HG02938 (cell line): ENCODE results near the gene SERPINB12.

Experiments used
- ATAC-seq: cut with Tn5 transposase; IDR thresholded peaks from one replicate; pipeline ENCODE4 v1.9.1; 2021; ENCODE audit warnings: mild to moderate bottlenecking, moderate library complexity; ENCODE audit not compliant: unreplicated experiment

SERPINB12 gene, protein sequence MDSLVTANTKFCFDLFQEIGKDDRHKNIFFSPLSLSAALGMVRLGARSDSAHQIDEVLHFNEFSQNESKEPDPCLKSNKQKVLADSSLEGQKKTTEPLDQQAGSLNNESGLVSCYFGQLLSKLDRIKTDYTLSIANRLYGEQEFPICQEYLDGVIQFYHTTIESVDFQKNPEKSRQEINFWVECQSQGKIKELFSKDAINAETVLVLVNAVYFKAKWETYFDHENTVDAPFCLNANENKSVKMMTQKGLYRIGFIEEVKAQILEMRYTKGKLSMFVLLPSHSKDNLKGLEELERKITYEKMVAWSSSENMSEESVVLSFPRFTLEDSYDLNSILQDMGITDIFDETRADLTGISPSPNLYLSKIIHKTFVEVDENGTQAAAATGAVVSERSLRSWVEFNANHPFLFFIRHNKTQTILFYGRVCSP

DNA sequence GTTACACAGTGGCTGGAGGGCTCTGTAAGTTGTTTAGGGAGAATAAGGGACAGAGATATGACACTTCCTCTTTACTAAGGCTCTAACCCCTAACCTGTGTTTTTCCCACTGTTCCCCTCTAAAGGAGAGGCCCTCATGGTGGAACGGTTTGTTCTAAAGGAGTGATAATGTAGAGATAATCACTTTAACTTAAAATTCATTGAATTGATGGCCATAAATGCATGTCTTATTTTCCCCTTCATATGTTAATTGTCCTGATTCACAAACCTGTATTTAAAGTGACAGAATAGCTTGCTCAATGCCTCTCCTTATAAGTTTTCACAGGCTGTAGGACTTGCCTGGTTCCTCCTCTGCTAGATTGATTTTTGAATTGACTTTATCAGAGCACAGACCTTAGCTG is at the start of gene SERPINB12:
Gene SERPINB12, plus strand, starts transcription at position 301 of the 400 bp plus-strand sequence. CDS start 13,791 bp downstream, outside the sequence.
- no peak for ATAC-seq

GRCh38 chr18:63492851-63493250 is 49.3 kb upstream of the SERPINB12 start:
- no peak for ATAC-seq

DNA sequence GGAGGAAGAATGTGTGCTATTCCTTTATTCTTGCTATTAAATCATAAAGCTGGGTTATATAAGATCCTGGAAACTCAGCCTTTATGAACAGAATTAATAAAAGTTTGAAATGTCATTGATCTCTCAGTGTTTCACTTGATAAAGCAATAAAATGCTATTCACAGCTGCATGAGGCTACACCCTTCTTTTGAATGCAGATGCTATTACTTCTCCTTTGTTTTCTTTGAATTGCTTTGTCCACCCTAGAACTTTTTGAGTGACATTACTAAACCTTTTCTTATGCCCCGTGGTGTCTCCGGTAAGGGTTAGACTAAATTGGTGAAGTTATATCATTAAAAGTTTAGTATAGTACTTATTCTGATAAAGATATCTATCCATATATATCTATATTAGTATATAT is 46.5 kb upstream of the SERPINB12 start:
- ATAC-seq, result no peak

DNA sequence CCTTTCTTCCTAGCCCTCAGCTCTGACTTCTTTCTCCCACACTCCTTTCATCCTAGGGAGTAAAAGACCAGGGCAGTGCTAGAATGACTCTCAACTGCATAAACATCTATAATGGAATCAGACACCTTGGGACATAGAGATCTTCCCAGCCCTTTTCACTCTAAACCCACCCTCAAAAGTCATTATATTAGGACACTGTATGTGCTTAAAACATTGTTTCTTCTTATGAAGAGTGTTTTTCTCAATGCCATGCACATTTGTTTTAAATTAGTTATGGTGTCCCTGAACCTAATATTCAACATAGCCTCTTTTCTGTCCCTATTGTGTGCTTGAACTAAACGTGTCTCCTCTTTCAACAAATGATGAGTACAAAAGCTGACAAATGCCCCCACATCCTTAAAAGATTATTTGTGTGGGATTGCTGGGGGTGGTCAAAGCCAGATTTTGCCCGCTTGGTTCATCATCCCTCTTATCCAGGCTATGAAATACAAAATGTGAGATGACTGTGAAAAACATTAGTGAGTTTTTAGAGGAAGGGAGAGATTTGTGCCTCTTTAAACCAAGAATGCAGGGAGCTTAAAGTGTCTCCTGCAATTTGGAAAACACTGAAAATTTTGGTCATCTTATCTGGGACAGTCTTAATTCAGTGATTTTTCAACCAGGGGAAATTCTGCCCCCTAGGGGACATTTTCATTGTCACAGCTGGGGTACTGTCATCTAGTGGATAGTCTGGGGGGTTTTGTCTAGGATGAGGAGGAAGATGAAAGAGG is 36.4 kb upstream of the SERPINB12 start:
- ATAC-seq, result peak; percentile 65

DNA sequence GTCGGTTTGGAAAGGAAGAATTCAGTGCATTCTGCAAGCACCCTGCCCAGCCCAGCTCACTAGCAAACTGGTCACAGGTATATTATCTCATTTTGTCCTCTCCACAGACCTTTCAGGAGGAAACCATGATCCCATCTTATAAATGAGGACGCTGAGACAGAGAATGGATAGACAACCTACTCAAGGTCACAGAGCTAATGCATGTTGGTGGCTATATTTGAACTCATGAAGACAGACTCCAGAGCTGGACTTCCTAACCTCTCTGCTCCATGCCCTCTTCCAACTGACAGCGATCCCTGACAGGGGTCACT is 35.9 kb upstream of the SERPINB12 start:
- ATAC-seq, result no peak

DNA sequence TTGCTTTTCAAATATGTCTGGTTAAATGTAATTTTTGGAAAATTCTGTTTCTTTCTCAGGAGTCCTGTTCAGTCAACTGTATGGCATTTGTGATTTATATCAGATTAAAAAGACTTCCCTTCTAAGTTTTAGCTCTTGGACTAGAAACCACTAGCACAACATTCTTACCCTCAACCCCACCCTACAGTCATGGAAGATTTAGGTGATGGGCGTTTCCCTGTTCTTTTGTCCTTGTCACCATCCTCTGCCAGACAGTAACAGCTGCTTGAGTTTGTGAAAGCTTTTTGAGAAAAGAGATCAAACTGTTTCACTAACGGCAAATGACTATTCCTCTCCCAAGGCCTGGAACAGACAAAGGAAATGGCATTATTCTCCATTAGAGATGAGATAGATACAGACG is 33.6 kb upstream of the SERPINB12 start:
- ATAC-seq, result no peak

DNA sequence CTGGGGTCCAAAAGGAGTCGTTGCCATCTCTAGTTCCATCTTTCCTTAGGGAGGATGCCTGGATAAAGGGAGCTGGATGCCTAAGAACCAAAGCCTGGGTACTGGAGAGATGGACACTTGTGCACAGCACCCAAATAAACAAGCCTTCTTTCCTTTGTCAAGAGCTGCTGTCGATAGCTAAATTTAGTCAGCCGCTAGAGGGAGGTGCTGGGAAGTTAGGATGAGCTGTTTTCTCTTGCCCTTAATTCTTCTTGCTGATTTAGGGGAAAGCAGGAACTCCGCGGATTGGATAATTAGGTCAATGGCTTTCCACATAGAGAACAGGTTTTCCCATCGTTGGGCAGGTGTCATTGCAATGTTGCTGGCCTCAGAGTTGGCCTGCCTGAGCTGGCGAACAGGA is 30.9 kb upstream of the SERPINB12 start:
- no peak for ATAC-seq

DNA sequence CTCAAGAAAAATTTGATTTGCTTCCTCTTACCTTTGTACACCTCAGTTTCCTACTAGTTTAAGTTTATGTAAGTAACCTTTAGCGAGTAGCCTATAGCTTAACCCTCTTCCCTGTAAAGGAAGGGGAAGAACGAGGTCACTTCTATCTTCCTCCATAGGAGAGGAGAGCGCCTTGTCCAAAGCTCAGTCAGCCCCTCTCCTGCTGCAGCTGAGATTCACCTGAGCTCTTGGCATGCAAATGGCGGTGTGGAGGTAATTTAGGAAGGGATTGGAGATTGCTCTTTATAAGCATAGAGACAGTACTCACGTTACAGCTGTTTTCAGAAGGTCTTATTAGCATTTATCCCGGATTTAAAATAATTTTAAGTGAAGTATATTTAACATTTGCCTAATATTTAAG is 27.8 kb upstream of the SERPINB12 start:
- ATAC-seq, result no peak

- ATAC-seq, result no peak
Observed at GRCh38 chr18:63514888-63515678, 27.1 kb upstream of the SERPINB12 start.

DNA sequence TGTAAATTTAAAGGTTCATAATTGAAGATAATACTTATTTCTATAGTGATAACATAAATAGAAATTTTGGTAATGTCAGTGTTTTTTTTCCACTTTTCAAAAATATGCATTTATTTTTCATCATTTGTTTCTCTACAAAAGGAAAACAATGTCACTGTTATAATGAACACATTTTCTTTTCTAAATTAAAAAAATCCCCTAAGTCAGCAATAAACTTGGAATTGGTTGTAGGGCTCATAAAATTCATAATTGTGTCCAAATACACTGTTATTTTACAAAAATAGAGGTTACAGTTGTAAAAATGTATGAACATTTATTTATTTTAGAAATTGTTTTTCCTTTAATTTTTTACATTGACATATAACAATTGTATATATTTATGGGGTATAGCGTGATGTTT is 26.4 kb upstream of the SERPINB12 start:
- no peak for ATAC-seq

DNA sequence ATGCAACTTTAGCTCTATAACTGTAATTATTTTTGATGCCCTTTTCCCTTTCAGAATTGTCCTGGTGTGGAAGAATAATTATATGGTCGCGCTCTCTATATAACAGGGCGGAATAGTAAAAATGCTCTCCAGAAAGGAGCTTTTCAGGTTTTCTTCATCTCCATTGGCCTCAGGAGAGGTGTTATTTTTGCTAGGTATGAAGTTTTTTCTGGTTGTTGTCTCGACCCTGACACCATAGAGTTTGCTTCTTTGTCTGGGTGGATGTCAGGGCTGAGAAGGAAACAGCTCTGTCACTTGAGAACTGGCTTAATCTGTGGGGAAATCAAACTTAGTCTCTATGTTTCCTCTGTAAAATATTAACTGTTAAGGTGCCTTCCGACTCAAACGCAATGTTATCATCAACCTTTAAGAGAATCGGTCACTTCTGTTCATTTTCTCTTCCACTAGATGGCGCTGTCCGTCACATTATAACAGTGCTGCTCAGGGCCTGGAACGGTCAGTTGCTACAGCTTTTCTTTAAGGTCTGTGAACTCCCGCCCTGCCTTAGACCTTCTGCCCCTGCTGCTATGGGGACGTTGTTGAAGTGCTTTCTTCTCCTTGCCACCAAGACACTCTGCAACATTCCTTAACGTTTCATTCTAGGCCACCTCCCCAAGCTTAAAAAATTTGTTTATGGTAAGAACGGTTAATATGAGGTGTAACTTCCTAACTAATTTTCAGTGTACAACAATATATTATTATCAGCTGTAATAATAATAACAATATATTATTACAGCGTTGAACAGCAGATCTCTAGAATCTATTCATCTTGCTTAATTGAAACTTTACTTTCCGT is 23.8 kb upstream of the SERPINB12 start:
- ATAC-seq, result peak; percentile 95

DNA sequence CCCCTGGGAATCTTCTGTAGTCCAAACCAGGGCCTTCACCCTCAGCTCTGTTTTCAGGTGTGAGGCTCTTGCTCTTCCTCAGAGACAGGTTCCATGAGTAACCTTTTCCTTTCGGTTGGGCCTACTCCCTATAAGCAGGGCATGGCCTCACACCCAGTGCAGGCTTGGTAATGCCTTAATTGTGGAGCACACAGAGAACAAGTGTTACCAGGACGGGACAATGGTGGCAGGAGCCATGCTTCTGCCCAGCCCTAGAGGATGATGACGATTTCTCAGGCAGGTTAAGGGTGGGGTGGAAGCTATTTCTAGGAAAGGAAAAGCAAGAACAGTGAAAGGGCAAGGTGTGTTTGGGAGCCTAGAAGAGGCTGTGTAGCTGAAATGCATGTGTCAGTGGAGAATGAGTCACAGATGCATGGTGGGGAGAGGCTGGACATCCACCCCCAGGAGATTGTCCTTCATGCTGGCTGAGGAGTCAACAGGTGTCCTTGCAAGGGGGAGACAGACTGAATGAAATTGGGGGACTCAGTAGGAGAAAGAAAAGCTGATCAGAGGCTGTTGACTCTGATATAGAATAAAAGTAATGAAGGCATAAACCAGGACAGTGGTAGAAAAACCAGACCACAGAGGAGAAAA is 22.0 kb upstream of the SERPINB12 start:
- ATAC-seq, result no peak

DNA sequence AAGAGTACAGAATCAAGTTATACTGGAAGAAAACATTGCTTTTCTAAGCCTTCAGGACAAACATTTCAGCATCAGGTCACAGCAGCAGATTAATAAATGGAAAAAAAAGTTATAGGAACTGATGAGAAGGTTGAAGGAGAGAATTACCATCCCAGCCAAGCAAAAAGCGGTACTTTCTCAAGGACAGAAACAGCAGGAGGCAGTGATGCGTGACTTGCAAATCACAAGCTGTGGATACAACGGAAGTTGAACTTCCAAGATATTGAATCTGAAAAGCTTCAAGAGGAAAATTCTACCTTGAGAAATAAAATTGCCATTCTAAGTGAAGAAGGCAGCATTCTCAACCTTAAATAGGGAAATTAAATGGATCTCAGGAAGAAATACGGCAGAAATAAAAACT is 18.5 kb upstream of the SERPINB12 start:
- ATAC-seq, result no peak

DNA sequence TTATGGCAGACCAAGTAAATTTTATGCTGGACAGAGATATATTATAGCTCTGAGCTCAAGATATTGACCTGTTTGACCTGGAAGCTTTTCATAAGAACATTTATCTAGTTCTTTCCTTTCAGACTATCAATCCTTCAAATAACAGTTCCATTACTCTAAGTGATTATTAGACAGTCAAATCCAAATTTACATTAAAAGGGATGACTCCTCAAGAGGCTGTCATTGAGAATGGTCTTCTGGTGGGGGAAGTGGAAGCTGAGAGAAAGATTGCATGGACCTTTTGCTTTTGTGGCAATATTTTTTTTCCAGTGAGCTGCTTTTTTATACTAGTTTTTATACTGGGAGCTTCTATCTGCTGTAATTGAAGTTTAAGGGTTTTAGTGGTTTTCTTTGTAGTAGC is 14.9 kb upstream of the SERPINB12 start:
- no peak for ATAC-seq

DNA sequence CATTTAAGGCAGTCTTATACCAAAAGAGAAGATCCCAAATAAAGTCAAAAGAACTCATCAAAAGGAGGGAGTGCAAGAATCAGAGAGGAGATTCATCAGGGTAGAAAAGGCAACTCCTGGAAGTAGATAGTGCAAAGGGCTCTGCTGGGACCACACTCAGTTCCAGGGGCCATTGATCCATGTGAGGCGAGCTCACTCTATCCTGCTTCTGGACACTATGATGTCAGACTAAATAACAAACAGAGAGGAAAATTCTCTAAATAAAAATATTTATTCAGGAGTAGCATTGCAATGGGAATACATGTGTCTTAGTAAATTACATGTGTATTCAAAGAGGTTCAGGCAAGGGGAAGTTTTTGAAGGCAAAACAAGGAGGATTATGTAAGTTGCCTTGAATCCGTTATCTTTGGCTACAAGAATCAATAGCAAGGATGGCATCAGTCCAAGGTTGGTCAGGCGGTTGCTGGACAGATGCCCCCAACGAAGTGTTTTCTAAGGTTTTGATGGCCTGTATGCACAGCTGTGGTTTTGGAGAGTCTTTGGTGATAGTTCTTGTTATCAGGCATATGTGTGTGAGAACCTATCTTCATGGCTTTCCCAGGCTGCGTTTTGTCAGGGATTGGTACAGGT is 13.2 kb upstream of the SERPINB12 start:
- ATAC-seq, result no peak

- no peak for ATAC-seq
Observed at GRCh38 chr18:63532471-63532870, 9.7 kb upstream of the SERPINB12 start.

GRCh38 chr18:63534615-63535014 is 7.6 kb upstream of the SERPINB12 start:
- peak; percentile 57 for ATAC-seq

DNA sequence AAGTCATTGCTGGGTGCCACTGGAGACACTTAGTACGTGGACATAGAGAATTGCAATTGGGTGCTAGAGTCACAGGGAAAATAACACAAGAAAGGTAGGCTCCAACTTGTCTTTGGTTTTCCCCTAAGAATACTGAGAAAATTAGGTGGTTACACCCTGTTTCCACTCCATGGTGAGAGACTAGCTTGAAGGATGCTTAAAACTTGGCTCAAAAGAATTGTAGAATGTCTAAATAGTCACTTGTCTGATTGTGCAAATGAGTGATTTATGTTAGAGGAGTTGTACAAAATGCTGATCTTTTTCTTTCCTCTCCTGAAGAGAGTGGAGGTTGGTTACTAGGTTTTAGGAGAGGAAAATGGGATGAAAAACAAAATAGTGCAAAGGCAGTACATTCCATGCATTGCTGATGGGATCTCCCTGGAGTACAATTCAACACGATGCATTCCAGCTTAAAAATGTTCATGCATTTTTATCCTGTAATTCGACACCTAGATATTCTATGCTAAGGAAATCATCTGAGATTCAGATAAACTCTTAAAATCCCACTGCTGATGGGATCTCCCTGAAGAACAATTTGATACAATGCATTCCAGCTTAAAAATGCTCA is 2.2 kb upstream of the SERPINB12 start:
- ATAC-seq, result no peak

GRCh38 chr18:63544017-63544416 is 1.8 kb downstream of the SERPINB12 start:
- no peak for ATAC-seq
